ENCODE measurements around the gene PRKAG2. TPM values are rescaled to one million over a fixed set of nuclear protein-coding genes. Genes with fewer than 3 reads are reported as not detected.

The PRKAG2 gene
- total and polyA plus RNA-seq, 2 experiments from 2014 or later = 9.1 to 14.9 TPM

DNA sequence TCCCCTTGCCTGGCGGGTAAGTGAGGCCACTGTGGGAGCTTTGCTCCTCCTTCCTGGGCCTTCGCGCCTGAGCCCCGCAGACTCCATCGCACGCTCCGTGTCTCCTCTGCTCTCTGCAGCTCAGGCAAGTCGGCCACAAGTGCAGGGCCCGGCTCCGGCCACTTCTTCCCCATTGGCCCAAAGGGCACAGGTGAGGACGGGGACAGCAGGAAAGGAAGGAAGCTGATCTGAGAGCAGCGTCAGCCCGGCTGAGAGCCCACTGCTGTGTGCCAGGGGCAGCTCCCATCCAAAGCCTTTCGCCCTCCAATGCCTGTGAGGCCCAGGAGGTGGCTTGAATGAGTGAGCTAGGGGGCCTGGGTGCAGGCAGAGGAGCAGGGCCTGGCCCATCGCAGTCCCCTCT is 323.6 kb downstream of the PRKAG2 start:
- Histone ChIP-seq H3K79me2 (replicated peaks; ENCODE audit: insufficient read depth) (no peaks in the 10 kb centered on the region), H3K4me2 (no peak overlapping the region), H3K27me3 (ENCODE audit: insufficient read depth) (no peaks in the 10 kb centered on the region), H3K36me3 (ENCODE audit: insufficient read depth) (no peaks in the 10 kb centered on the region), H3K27ac (ENCODE audit: low read depth) (no peak overlapping the region), H3K4me1 (ENCODE audit: insufficient read depth) (no peaks in the 10 kb centered on the region), H2AFZ (no peak overlapping the region), H4K20me1 (replicated peaks; ENCODE audit: insufficient read depth) (no peaks in the 10 kb centered on the region), H3K4me3 (no peak overlapping the region), H3F3A (replicated peaks; ENCODE audit: low read depth) (no peaks in the 10 kb centered on the region), H3K9me2 (ENCODE audit: insufficient read depth) (no peaks in the 10 kb centered on the region)
- Mint-ChIP-seq H3K27ac (no peak overlapping the region), H3K4me3 (no peak overlapping the region), H3K4me1 (peaks cover 24% of the 10 kb centered on the region), H3K27me3 (ENCODE audit: insufficient read depth, low read depth, poor library complexity) (peaks cover 4% of the 10 kb centered on the region), H3K9me3 (no peaks in the 10 kb centered on the region), H3K36me3 (ENCODE audit: low read depth) (no peaks in the 10 kb centered on the region; the same call in 2 of the 3 replicates)
- TF ChIP-seq STAT1 (IDR thresholded peaks at IDR 0.05; ENCODE audit: unreplicated experiment) (no peak), ZNF114 (CRISPR knock-in tag; IDR thresholded peaks at IDR 0.05) (no peak), ZNF331 (CRISPR knock-in tag; IDR thresholded peaks at IDR 0.05; ENCODE audit: low read depth) (no peak), JUNB (IDR thresholded peaks at IDR 0.05; ENCODE audit: unreplicated experiment) (no peak), POLR2AphosphoS5 (IDR thresholded peaks at IDR 0.05; ENCODE audit: low read depth) (no peak), EZH2 (IDR thresholded peaks at IDR 0.05; ENCODE audit: low read depth, unreplicated experiment) (no peak), NANOG (IDR thresholded peaks at IDR 0.05; ENCODE audit: borderline replicate concordance) (no peak), EZH2phosphoT487 (IDR thresholded peaks at IDR 0.05; ENCODE audit: unreplicated experiment) (no peak), CREB1 (CRISPR knock-in tag; IDR thresholded peaks at IDR 0.05; ENCODE audit: low read depth) (no peak)
- TF ChIP-seq, protein P1, sequence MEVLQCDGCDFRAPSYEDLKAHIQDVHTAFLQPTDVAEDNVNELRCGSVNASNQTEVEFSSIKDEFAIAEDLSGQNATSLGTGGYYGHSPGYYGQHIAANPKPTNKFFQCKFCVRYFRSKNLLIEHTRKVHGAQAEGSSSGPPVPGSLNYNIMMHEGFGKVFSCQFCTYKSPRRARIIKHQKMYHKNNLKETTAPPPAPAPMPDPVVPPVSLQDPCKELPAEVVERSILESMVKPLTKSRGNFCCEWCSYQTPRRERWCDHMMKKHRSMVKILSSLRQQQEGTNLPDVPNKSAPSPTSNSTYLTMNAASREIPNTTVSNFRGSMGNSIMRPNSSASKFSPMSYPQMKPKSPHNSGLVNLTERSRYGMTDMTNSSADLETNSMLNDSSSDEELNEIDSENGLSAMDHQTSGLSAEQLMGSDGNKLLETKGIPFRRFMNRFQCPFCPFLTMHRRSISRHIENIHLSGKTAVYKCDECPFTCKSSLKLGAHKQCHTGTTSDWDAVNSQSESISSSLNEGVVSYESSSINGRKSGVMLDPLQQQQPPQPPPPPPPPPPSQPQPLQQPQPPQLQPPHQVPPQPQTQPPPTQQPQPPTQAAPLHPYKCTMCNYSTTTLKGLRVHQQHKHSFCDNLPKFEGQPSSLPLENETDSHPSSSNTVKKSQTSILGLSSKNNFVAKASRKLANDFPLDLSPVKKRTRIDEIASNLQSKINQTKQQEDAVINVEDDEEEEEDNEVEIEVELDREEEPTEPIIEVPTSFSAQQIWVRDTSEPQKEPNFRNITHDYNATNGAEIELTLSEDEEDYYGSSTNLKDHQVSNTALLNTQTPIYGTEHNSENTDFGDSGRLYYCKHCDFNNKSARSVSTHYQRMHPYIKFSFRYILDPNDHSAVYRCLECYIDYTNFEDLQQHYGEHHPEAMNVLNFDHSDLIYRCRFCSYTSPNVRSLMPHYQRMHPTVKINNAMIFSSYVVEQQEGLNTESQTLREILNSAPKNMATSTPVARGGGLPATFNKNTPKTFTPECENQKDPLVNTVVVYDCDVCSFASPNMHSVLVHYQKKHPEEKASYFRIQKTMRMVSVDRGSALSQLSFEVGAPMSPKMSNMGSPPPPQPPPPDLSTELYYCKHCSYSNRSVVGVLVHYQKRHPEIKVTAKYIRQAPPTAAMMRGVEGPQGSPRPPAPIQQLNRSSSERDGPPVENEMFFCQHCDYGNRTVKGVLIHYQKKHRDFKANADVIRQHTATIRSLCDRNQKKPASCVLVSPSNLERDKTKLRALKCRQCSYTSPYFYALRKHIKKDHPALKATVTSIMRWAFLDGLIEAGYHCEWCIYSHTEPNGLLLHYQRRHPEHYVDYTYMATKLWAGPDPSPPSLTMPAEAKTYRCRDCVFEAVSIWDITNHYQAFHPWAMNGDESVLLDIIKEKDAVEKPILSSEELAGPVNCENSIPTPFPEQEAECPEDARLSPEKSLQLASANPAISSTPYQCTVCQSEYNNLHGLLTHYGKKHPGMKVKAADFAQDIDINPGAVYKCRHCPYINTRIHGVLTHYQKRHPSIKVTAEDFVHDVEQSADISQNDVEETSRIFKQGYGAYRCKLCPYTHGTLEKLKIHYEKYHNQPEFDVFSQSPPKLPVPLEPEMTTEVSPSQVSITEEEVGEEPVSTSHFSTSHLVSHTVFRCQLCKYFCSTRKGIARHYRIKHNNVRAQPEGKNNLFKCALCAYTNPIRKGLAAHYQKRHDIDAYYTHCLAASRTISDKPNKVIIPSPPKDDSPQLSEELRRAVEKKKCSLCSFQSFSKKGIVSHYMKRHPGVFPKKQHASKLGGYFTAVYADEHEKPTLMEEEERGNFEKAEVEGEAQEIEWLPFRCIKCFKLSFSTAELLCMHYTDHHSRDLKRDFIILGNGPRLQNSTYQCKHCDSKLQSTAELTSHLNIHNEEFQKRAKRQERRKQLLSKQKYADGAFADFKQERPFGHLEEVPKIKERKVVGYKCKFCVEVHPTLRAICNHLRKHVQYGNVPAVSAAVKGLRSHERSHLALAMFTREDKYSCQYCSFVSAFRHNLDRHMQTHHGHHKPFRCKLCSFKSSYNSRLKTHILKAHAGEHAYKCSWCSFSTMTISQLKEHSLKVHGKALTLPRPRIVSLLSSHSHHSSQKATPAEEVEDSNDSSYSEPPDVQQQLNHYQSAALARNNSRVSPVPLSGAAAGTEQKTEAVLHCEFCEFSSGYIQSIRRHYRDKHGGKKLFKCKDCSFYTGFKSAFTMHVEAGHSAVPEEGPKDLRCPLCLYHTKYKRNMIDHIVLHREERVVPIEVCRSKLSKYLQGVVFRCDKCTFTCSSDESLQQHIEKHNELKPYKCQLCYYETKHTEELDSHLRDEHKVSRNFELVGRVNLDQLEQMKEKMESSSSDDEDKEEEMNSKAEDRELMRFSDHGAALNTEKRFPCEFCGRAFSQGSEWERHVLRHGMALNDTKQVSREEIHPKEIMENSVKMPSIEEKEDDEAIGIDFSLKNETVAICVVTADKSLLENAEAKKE (CRISPR knock-in tag; IDR thresholded peaks at IDR 0.05) = no peak
- TF ChIP-seq, protein P2, sequence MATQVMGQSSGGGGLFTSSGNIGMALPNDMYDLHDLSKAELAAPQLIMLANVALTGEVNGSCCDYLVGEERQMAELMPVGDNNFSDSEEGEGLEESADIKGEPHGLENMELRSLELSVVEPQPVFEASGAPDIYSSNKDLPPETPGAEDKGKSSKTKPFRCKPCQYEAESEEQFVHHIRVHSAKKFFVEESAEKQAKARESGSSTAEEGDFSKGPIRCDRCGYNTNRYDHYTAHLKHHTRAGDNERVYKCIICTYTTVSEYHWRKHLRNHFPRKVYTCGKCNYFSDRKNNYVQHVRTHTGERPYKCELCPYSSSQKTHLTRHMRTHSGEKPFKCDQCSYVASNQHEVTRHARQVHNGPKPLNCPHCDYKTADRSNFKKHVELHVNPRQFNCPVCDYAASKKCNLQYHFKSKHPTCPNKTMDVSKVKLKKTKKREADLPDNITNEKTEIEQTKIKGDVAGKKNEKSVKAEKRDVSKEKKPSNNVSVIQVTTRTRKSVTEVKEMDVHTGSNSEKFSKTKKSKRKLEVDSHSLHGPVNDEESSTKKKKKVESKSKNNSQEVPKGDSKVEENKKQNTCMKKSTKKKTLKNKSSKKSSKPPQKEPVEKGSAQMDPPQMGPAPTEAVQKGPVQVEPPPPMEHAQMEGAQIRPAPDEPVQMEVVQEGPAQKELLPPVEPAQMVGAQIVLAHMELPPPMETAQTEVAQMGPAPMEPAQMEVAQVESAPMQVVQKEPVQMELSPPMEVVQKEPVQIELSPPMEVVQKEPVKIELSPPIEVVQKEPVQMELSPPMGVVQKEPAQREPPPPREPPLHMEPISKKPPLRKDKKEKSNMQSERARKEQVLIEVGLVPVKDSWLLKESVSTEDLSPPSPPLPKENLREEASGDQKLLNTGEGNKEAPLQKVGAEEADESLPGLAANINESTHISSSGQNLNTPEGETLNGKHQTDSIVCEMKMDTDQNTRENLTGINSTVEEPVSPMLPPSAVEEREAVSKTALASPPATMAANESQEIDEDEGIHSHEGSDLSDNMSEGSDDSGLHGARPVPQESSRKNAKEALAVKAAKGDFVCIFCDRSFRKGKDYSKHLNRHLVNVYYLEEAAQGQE (IDR thresholded peaks at IDR 0.05; ENCODE audit: unreplicated experiment) = no peak
- TF ChIP-seq, protein P3, sequence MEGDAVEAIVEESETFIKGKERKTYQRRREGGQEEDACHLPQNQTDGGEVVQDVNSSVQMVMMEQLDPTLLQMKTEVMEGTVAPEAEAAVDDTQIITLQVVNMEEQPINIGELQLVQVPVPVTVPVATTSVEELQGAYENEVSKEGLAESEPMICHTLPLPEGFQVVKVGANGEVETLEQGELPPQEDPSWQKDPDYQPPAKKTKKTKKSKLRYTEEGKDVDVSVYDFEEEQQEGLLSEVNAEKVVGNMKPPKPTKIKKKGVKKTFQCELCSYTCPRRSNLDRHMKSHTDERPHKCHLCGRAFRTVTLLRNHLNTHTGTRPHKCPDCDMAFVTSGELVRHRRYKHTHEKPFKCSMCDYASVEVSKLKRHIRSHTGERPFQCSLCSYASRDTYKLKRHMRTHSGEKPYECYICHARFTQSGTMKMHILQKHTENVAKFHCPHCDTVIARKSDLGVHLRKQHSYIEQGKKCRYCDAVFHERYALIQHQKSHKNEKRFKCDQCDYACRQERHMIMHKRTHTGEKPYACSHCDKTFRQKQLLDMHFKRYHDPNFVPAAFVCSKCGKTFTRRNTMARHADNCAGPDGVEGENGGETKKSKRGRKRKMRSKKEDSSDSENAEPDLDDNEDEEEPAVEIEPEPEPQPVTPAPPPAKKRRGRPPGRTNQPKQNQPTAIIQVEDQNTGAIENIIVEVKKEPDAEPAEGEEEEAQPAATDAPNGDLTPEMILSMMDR (conservative IDR thresholded peaks at IDR 0.05; ENCODE audit: low read depth in 2 of 2) = no peak
- TF ChIP-seq, protein P4, sequence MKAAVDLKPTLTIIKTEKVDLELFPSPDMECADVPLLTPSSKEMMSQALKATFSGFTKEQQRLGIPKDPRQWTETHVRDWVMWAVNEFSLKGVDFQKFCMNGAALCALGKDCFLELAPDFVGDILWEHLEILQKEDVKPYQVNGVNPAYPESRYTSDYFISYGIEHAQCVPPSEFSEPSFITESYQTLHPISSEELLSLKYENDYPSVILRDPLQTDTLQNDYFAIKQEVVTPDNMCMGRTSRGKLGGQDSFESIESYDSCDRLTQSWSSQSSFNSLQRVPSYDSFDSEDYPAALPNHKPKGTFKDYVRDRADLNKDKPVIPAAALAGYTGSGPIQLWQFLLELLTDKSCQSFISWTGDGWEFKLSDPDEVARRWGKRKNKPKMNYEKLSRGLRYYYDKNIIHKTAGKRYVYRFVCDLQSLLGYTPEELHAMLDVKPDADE (IDR thresholded peaks at IDR 0.05) = no peak
- ATAC-seq (peak; percentile 73), DNase-seq (ENCODE audit: low spot score) (peak; percentile 35)
